ENCODE data around the gene CRIM1.

Gene CRIM1

DNA sequence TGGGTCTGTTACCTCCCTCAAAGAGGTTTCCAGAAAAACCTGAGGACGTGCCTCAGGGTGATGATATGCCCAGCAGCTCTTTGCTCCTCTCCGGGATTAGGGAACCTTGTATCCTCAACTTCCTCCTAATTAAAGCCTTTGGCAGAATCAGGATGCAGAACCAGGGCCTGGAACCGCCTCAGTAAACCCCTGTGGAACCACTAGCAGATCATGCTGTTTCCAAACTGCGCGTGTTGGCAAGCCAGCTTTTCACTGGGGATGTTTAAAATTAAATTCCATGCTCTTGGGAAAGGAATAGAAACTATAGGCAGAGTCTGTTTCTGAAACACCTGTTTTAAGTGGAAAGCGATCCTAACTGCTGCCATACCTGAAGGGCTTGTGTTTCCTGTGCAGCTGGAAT is 26.4 kb downstream of the CRIM1 start:
- DNase-seq (ENCODE audit: low spot score), result no peak
- Histone ChIP-seq H3K27me3 (ENCODE audit: control insufficient read depth in 3 of 3, insufficient read depth in 3 of 3, low read depth in 1 of 3, low read length in 3 of 3) (no peaks in the 10 kb centered on the region), H3K18ac (ENCODE audit: low read length) (no peak overlapping the region), H4K8ac (ENCODE audit: low read depth, low read length) (no peak overlapping the region), H3K4me3 (ENCODE audit: low read length in 2 of 2) (no peak overlapping the region), H3K9me3 (replicated peaks in 1 of 2; ENCODE audit: control insufficient read depth in 2 of 2, insufficient read depth in 1 of 2, low read depth in 1 of 2, low read length in 2 of 2) (no peaks in the 10 kb centered on the region), H3K23ac (ENCODE audit: low read depth, low read length, poor library complexity) (no peak overlapping the region), H2AFZ (ENCODE audit: low read length) (no peak overlapping the region), H3K4me1 (ENCODE audit: control insufficient read depth in 2 of 2, insufficient read depth in 1 of 2, low read depth in 1 of 2, low read length in 2 of 2) (peaks cover 4 to 21% of the 10 kb centered on the region in 2 donors), H3K79me1 (ENCODE audit: low read depth, low read length) (peaks cover 4% of the 10 kb centered on the region), H2BK5ac (ENCODE audit: low read length) (no peak overlapping the region), H3K9ac (ENCODE audit: low read depth, low read length, poor library complexity) (no peak overlapping the region), H3K14ac (ENCODE audit: low read length) (no peak overlapping the region), H2BK120ac (ENCODE audit: low read depth, low read length) (no peak overlapping the region), H3K4ac (ENCODE audit: low read length) (no peak overlapping the region), H3K27ac (replicated peaks; ENCODE audit: low read length) (no peak overlapping the region), H3K4me2 (ENCODE audit: insufficient read depth, low read length, poor library complexity, severe bottlenecking) (no peak overlapping the region), H4K91ac (ENCODE audit: low read depth, low read length, poor library complexity) (no peak overlapping the region), H2AK5ac (ENCODE audit: low read depth, low read length) (no peak overlapping the region), H2BK12ac (ENCODE audit: low read length) (no peak overlapping the region), H3K36me3 (replicated peaks in 1 of 2; ENCODE audit: control insufficient read depth in 2 of 2, insufficient read depth in 2 of 2, low read length in 2 of 2) (no peaks in the 10 kb centered on the region), H2BK15ac (ENCODE audit: low read length) (no peak overlapping the region)
- WGBS, 2 donors (ENCODE audit: extremely low coverage in 2 of 2, insufficient read length in 2 of 2, insufficient replicate concordance in 1 of 2), result no CpG with 5 or more reads among the region's 6 CpGs

DNA sequence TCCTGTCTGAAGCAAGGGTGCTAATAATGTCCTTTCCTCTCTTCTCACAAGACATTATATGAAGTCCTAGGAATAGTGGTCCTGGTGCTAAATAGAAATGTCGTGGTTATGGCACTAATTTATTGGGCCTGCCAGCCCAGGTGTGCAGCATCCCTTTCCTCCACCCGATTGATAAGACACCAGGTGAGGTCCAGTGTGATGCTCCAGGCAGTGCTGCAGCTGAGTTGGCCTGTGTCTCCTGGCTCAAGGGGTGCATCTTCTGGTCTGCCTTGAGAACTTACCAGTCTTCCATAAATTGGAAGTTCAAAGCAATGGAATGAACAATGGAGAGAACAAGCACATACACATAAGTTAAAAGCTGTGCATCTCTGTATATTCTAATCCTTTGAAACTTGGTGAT is 26.9 kb downstream of the CRIM1 start:
- Histone ChIP-seq H3K23ac (ENCODE audit: low read depth, low read length, poor library complexity) (no peak overlapping the region), H3K27ac (replicated peaks; ENCODE audit: low read length) (no peak overlapping the region), H3K18ac (ENCODE audit: low read length) (no peak overlapping the region), H3K27me3 (ENCODE audit: control insufficient read depth in 3 of 3, insufficient read depth in 3 of 3, low read depth in 1 of 3, low read length in 3 of 3) (no peaks in the 10 kb centered on the region), H2BK12ac (ENCODE audit: low read length) (no peak overlapping the region), H3K4me2 (ENCODE audit: insufficient read depth, low read length, poor library complexity, severe bottlenecking) (no peak overlapping the region), H2BK15ac (ENCODE audit: low read length) (no peak overlapping the region), H2BK120ac (ENCODE audit: low read depth, low read length) (no peak overlapping the region), H3K9ac (ENCODE audit: low read depth, low read length, poor library complexity) (no peak overlapping the region), H3K4ac (ENCODE audit: low read length) (no peak overlapping the region), H3K36me3 (replicated peaks in 1 of 2; ENCODE audit: control insufficient read depth in 2 of 2, insufficient read depth in 2 of 2, low read length in 2 of 2) (no peaks in the 10 kb centered on the region), H3K79me1 (ENCODE audit: low read depth, low read length) (peaks cover 4% of the 10 kb centered on the region), H3K4me1 (ENCODE audit: control insufficient read depth in 2 of 2, insufficient read depth in 1 of 2, low read depth in 1 of 2, low read length in 2 of 2) (peaks cover 3 to 20% of the 10 kb centered on the region in 2 donors), H2AFZ (ENCODE audit: low read length) (no peak overlapping the region), H2BK5ac (ENCODE audit: low read length) (no peak overlapping the region), H4K91ac (ENCODE audit: low read depth, low read length, poor library complexity) (no peak overlapping the region), H4K8ac (ENCODE audit: low read depth, low read length) (no peak overlapping the region), H3K9me3 (replicated peaks in 1 of 2; ENCODE audit: control insufficient read depth in 2 of 2, insufficient read depth in 1 of 2, low read depth in 1 of 2, low read length in 2 of 2) (no peaks in the 10 kb centered on the region), H2AK5ac (ENCODE audit: low read depth, low read length) (no peak overlapping the region), H3K14ac (ENCODE audit: low read length) (no peak overlapping the region), H3K4me3 (ENCODE audit: low read length in 2 of 2) (no peak overlapping the region)
- WGBS, 2 donors (ENCODE audit: extremely low coverage in 2 of 2, insufficient read length in 2 of 2, insufficient replicate concordance in 1 of 2), result no CpG with 5 or more reads among the region's 2 CpGs
- DNase-seq (ENCODE audit: low spot score), result no peak

DNA sequence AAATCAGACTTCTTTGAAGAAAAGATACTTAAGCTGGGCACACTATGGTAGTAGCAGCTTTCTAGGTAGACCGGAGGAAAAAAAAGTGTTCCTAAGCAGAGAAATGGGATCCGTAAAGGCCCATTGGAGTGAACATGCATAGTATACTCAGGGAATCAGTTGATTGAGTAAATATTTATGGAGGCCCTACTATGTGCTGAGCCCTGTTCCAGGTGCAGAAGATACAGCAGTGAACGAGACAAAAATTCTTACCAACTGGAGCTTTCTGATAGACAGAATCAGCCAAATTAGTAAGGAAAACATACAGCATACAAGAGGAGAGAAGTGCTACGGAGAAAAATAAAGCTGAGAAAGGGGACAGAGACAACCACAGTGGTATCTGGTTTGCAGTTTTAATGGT is 28.1 kb downstream of the CRIM1 start:
- Histone ChIP-seq H3K4me1 (ENCODE audit: control insufficient read depth in 2 of 2, insufficient read depth in 1 of 2, low read depth in 1 of 2, low read length in 2 of 2) (peaks cover 3 to 20% of the 10 kb centered on the region in 2 donors), H3K14ac (ENCODE audit: low read length) (no peak overlapping the region), H3K27me3 (ENCODE audit: control insufficient read depth in 3 of 3, insufficient read depth in 3 of 3, low read depth in 1 of 3, low read length in 3 of 3) (no peaks in the 10 kb centered on the region), H3K9ac (ENCODE audit: low read depth, low read length, poor library complexity) (no peak overlapping the region), H3K36me3 (replicated peaks in 1 of 2; ENCODE audit: control insufficient read depth in 2 of 2, insufficient read depth in 2 of 2, low read length in 2 of 2) (no peaks in the 10 kb centered on the region), H4K91ac (ENCODE audit: low read depth, low read length, poor library complexity) (no peak overlapping the region), H2BK15ac (ENCODE audit: low read length) (no peak overlapping the region), H2BK12ac (ENCODE audit: low read length) (no peak overlapping the region), H3K27ac (replicated peaks; ENCODE audit: low read length) (no peak overlapping the region), H3K18ac (ENCODE audit: low read length) (no peak overlapping the region), H4K8ac (ENCODE audit: low read depth, low read length) (no peak overlapping the region), H3K4me2 (ENCODE audit: insufficient read depth, low read length, poor library complexity, severe bottlenecking) (no peak overlapping the region), H2AFZ (ENCODE audit: low read length) (no peak overlapping the region), H2BK120ac (ENCODE audit: low read depth, low read length) (no peak overlapping the region), H2AK5ac (ENCODE audit: low read depth, low read length) (no peak overlapping the region), H2BK5ac (ENCODE audit: low read length) (no peak overlapping the region), H3K4me3 (ENCODE audit: low read length in 2 of 2) (no peak overlapping the region), H3K23ac (ENCODE audit: low read depth, low read length, poor library complexity) (no peak overlapping the region), H3K4ac (ENCODE audit: low read length) (no peak overlapping the region), H3K79me1 (ENCODE audit: low read depth, low read length) (peaks cover 4% of the 10 kb centered on the region), H3K9me3 (replicated peaks in 1 of 2; ENCODE audit: control insufficient read depth in 2 of 2, insufficient read depth in 1 of 2, low read depth in 1 of 2, low read length in 2 of 2) (no peaks in the 10 kb centered on the region)
- DNase-seq (ENCODE audit: low spot score), result no peak
- no CpG with 5 or more reads among the region's 4 CpGs for WGBS, 2 donors (ENCODE audit: extremely low coverage in 2 of 2, insufficient read length in 2 of 2, insufficient replicate concordance in 1 of 2)

DNA sequence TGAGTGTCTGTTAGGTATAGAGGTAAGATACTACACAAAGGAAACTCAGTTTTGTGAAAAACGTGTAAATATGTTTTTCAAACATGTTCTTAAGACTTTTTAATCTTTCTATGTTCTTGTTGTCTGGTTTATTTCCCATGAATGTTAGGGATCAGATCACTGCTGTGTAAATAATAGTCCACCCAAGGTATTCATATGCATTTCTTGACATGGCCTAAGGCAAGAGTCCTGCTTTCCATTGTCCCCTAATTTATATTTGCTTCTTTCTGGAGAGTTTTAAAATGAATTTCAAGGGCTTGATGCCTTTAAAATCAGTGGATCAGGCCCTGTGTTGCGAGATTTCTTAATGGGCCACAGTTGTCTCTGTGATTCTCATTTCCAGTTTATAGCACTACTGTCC is 28.9 kb downstream of the CRIM1 start:
- Histone ChIP-seq H3K79me1 (ENCODE audit: low read depth, low read length) (peaks cover 4% of the 10 kb centered on the region), H2AK5ac (ENCODE audit: low read depth, low read length) (no peak overlapping the region), H3K36me3 (replicated peaks in 1 of 2; ENCODE audit: control insufficient read depth in 2 of 2, insufficient read depth in 2 of 2, low read length in 2 of 2) (no peaks in the 10 kb centered on the region), H4K91ac (ENCODE audit: low read depth, low read length, poor library complexity) (no peak overlapping the region), H3K4ac (ENCODE audit: low read length) (no peak overlapping the region), H3K18ac (ENCODE audit: low read length) (no peak overlapping the region), H3K9me3 (replicated peaks in 1 of 2; ENCODE audit: control insufficient read depth in 2 of 2, insufficient read depth in 1 of 2, low read depth in 1 of 2, low read length in 2 of 2) (no peaks in the 10 kb centered on the region), H3K27ac (replicated peaks; ENCODE audit: low read length) (no peak overlapping the region), H3K23ac (ENCODE audit: low read depth, low read length, poor library complexity) (no peak overlapping the region), H3K27me3 (ENCODE audit: control insufficient read depth in 3 of 3, insufficient read depth in 3 of 3, low read depth in 1 of 3, low read length in 3 of 3) (no peaks in the 10 kb centered on the region), H4K8ac (ENCODE audit: low read depth, low read length) (no peak overlapping the region), H2BK15ac (ENCODE audit: low read length) (no peak overlapping the region), H3K4me2 (ENCODE audit: insufficient read depth, low read length, poor library complexity, severe bottlenecking) (no peak overlapping the region), H2BK12ac (ENCODE audit: low read length) (no peak overlapping the region), H2AFZ (ENCODE audit: low read length) (no peak overlapping the region), H3K4me1 (ENCODE audit: control insufficient read depth in 2 of 2, insufficient read depth in 1 of 2, low read depth in 1 of 2, low read length in 2 of 2) (peaks cover 5 to 20% of the 10 kb centered on the region in 2 donors), H2BK120ac (ENCODE audit: low read depth, low read length) (no peak overlapping the region), H2BK5ac (ENCODE audit: low read length) (no peak overlapping the region), H3K9ac (ENCODE audit: low read depth, low read length, poor library complexity) (no peak overlapping the region), H3K14ac (ENCODE audit: low read length) (no peak overlapping the region), H3K4me3 (ENCODE audit: low read length in 2 of 2) (no peak overlapping the region)
- no CpG with 5 or more reads among the region's 2 CpGs for WGBS, 2 donors (ENCODE audit: extremely low coverage in 2 of 2, insufficient read length in 2 of 2, insufficient replicate concordance in 1 of 2)
- DNase-seq (ENCODE audit: low spot score), result no peak
